BE2C (cell line): ENCODE measurements around the gene FDX2.

Experiments used
- DNase-seq: peaks from one replicate; pipeline ENCODE4 v3.0.0-alpha.2; 2020
- H3K27me3 ChIP-seq: fragments of 250-450 bp; sonication (Bioruptor Pico); 2 replicates; pipeline ENCODE4 v1.5.1; 2020; ENCODE audit warnings: mild to moderate bottlenecking
- H3K36me3 ChIP-seq: fragments of 250-450 bp; sonication (Bioruptor Pico); 2 replicates; pipeline ENCODE4 v1.5.1; 2020; ENCODE audit warnings: mild to moderate bottlenecking
- H3K4me1 ChIP-seq: fragments of 250-450 bp; sonication (Bioruptor Pico); 2 replicates; pipeline ENCODE4 v1.5.1; 2020
- H3K4me3 ChIP-seq: 2 replicates; pipeline ENCODE4 v1.5.1; 2011; ENCODE audit warnings: low read depth, low read length
- H3K9me3 ChIP-seq: fragments of 250-450 bp; sonication (Bioruptor Pico); 2 replicates; pipeline ENCODE4 v1.5.1; 2020
- TF ChIP-seq, protein P1 (sequence below): IDR thresholded peaks from 2 replicates; pipeline ENCODE4 v1.5.1; 2012; ENCODE audit warnings: mild to moderate bottlenecking, low read depth, low read length

Gene FDX2

DNA sequence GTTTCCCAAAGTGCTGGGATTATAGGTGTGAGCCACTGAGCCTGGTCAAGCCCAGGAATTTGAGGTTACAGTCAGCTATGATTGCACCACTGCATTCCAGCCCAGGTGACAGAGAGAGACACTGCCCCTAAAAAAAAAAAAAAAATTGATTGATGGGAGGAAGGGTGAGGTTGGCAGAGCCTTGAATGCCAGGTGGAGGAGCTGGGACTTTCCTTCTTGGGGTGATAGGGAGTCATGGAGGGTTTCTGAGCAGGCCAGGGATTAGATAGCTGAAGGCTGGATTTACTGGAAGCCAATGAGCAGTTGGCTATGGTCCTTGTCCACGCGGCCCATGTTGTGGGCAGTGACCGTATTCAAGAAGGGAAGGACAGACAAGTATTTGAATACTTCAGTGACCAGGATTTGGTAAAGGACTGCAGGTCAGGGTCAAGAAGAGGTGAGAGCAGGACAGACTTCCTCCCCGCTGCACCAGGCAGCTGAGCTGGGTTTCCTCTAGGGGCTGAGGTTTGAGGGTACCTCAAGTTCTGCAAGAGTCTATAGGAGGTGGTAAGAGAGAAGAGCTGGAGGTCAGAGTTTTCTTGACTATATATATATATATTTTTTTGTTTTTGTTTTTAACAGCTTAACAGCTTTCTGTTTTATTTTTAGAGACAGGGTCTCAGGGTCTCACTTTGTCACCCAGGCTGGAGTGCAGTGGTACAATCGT, 35.9 kb downstream of the FDX2 start:
- no peak for DNase-seq
- no peaks in the 10 kb centered on the region for H3K9me3 ChIP-seq
- no peak overlapping the region for H3K4me3 ChIP-seq
- no peaks in the 10 kb centered on the region for H3K4me1 ChIP-seq
- TF ChIP-seq, protein P1, sequence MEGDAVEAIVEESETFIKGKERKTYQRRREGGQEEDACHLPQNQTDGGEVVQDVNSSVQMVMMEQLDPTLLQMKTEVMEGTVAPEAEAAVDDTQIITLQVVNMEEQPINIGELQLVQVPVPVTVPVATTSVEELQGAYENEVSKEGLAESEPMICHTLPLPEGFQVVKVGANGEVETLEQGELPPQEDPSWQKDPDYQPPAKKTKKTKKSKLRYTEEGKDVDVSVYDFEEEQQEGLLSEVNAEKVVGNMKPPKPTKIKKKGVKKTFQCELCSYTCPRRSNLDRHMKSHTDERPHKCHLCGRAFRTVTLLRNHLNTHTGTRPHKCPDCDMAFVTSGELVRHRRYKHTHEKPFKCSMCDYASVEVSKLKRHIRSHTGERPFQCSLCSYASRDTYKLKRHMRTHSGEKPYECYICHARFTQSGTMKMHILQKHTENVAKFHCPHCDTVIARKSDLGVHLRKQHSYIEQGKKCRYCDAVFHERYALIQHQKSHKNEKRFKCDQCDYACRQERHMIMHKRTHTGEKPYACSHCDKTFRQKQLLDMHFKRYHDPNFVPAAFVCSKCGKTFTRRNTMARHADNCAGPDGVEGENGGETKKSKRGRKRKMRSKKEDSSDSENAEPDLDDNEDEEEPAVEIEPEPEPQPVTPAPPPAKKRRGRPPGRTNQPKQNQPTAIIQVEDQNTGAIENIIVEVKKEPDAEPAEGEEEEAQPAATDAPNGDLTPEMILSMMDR, result no peak
- H3K36me3 ChIP-seq, result no peaks in the 10 kb centered on the region
- H3K27me3 ChIP-seq, result peaks cover 27% of the 10 kb centered on the region

DNA sequence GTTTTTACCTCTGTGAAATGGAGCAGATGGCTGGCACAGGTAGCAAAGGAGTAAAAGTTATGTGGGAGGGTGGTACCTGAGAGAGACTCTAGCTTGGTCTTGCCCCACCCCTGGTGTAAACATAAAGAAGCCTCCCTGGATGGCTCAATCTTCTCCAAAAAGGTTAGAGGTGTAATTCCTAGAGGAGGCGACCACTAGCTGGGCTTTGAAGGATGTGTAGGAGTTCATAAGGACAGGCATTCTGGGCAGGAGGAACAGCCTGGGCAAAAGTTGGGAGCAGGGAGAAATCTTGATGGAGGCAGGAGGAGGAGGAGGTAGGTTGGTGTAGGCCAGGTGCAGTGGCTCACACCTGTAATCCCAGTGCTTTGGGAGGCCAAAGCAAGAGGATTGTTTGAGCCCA, 36.9 kb downstream of the FDX2 start:
- H3K27me3 ChIP-seq, result peaks cover 36% of the 10 kb centered on the region
- no peak for DNase-seq
- no peaks in the 10 kb centered on the region for H3K4me1 ChIP-seq

DNA sequence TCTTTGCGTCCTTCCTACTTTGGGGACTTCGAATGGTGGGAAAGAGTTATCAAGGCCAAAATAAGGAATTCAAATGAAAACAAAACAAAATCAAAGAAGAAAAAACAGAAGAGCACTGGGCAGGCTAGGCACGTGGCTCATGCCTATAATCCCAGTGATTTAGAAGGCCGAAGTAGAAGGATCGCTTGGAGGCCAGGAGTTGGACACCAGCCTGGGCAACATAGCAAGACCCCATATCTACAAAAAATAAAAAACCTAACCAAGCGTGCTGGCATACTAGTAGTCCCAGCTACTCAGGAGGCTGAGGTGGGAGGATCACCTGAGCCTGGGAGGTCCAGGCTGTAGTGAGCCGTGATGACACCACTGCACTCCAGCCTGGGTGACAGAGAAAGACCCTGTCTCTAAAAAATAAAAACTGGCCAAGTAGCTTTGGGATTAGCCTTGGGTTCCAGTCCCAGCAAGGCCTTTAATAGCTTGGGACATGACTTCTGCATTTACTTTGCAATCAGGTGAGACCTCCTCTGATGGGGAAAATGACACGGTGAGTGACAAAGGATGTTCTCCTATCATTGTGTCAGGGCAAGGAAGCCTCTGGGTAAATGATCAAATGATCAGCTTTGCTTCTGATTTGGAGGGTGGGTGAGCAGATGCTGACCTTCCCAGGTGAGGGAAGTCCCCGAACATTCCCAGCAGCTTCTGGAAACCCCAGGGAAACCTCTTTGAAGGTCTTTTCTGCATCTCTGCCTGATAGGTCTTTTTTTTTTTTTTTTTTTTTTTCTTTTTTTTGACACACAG, 37.8 kb downstream of the FDX2 start:
- Histone ChIP-seq H3K36me3 (no peaks in the 10 kb centered on the region), H3K9me3 (no peaks in the 10 kb centered on the region), H3K4me1 (no peaks in the 10 kb centered on the region), H3K4me3 (no peak overlapping the region), H3K27me3 (peaks cover 44% of the 10 kb centered on the region)
- DNase-seq, result no peak
- TF ChIP-seq, protein P1, result no peak

More for the DNA sequence above, 36.9 kb downstream of the FDX2 start:
- TF ChIP-seq, protein P1, result no peak
- H3K9me3 ChIP-seq, result no peaks in the 10 kb centered on the region
- H3K4me3 ChIP-seq, result no peak overlapping the region
- no peaks in the 10 kb centered on the region for H3K36me3 ChIP-seq

DNA sequence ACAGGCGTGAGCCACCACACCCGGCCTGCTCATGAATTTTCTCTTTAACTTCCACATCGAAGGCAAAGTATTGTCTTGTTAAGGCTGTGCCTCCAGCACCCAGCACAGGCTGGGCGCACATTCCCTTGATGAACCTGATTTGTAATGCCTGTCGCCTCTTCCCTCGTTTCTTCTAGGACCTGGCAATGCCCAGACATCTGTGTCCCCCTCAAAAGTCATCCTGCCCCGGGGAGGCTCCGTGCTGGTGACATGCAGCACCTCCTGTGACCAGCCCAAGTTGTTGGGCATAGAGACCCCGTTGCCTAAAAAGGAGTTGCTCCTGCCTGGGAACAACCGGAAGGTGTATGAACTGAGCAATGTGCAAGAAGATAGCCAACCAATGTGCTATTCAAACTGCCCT, 41.2 kb downstream of the FDX2 start:
- DNase-seq, result no peak
- Histone ChIP-seq H3K36me3 (no peaks in the 10 kb centered on the region), H3K4me1 (no peaks in the 10 kb centered on the region), H3K27me3 (peaks cover 78% of the 10 kb centered on the region), H3K4me3 (no peak overlapping the region), H3K9me3 (no peaks in the 10 kb centered on the region)
- TF ChIP-seq, protein P1, result no peak

DNA sequence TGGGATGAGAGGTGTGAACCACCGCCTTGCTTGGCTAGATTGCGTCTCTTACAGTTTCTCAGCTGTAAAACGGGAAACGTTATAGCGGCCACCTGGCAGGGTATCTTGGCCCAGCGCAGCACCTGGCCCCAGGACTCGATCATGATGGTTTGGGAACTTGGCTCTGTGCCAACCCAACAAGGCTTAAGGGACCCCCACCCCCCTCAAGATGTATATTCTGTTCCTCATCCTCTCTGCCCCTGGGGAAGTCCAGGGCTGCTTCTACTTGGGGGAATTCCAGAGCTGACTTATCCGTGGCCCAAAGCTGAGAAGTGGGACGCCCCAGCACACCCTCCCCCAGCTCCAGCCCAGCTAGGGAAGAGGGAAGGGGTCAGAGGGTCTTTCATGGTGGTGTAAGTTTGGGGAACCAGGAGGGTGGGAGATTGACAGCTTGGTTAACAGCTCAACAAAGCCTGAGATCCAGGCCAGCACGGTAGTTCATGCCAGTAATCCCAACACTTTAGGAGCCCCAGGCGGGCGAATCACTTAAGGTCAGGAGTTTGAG, 44.2 kb downstream of the FDX2 start:
- no peak overlapping the region for H3K4me3 ChIP-seq
- H3K9me3 ChIP-seq, result no peaks in the 10 kb centered on the region
- TF ChIP-seq, protein P1, result no peak
- no peaks in the 10 kb centered on the region for H3K36me3 ChIP-seq
- H3K4me1 ChIP-seq, result no peaks in the 10 kb centered on the region
- DNase-seq, result no peak
- peaks cover 70% of the 10 kb centered on the region for H3K27me3 ChIP-seq
